K562 (cell line): ENCODE measurements around the gene BRD3. TPM values are rescaled to one million over a fixed set of nuclear protein-coding genes. Genes with fewer than 3 reads are reported as not detected.

Experiments used
- CEBPB ChIP-seq: fragments of 450-650 bp; IDR thresholded peaks from 2 replicates; pipeline ENCODE4 v1.6.1; 2016; ENCODE audit warnings: missing genetic modification characterization, missing compliant biosample characterization
- FOSL1 ChIP-seq: fragments of 200-800 bp; sonication (Bioruptor generic); conservative IDR thresholded peaks from 2 replicates; pipeline ENCODE4 v1.6.1; 2016; ENCODE audit warnings: missing genetic modification characterization, missing compliant biosample characterization
- GATAD2A ChIP-seq: fragments of 450-650 bp; IDR thresholded peaks from 2 replicates; pipeline ENCODE4 v1.6.1; 2017
- KDM2B ChIP-seq: fragments of 250-450 bp; sonication (Bioruptor Pico); IDR thresholded peaks from 2 replicates; pipeline ENCODE4 v1.8.0; 2021; ENCODE audit warnings: mild to moderate bottlenecking, moderate library complexity
- LCOR ChIP-seq: sonication (generic); formaldehyde crosslinking; IDR thresholded peaks from 2 replicates; pipeline ENCODE4 v1.8.0; 2022; ENCODE audit warnings: mild to moderate bottlenecking, missing genetic modification reagents
- NEUROD1 ChIP-seq: fragments of 150-350 bp; IDR thresholded peaks from 2 replicates; pipeline ENCODE4 v1.6.1; 2014; ENCODE audit warnings: borderline replicate concordance, low read length, low read depth; ENCODE audit not compliant: partially characterized antibody
- PCBP2 ChIP-seq: fragments of 200-400 bp; formaldehyde crosslinking; IDR thresholded peaks from 2 replicates; pipeline ENCODE4 v1.6.1; 2018; ENCODE audit warnings: low read length, low read depth, mild to moderate bottlenecking, moderate library complexity; ENCODE audit not compliant: poor library complexity, severe bottlenecking
- RAD21 ChIP-seq, 2 experiments: fragments of 250-450 bp in 1 of 2; fragments of 450-650 bp in 1 of 2; sonication (Bioruptor Pico) in 1 of 2; formaldehyde crosslinking in 1 of 2; IDR thresholded peaks in 1 of 2; conservative IDR thresholded peaks in 1 of 2; 2 replicates each; pipeline versions ENCODE4 v1.4.0 to v1.8.0; 2020 to 2022; ENCODE audit warnings: mild to moderate bottlenecking in 2 of 2, moderate library complexity in 1 of 2
- SP1 ChIP-seq: sonication (generic); formaldehyde crosslinking; IDR thresholded peaks from 2 replicates; pipeline ENCODE4 v1.8.1; 2022; ENCODE audit warnings: mild to moderate bottlenecking, missing genetic modification reagents
- ZNF263 ChIP-seq: sonication (generic); formaldehyde crosslinking; IDR thresholded peaks from 2 replicates; pipeline ENCODE4 v1.8.0; 2022; ENCODE audit warnings: mild to moderate bottlenecking, missing genetic modification reagents, borderline replicate concordance
- ZNF444 ChIP-seq: fragments of 250-450 bp; sonication (Bioruptor Pico); IDR thresholded peaks from 2 replicates; pipeline ENCODE4 v1.4.0; 2020; ENCODE audit warnings: mild to moderate bottlenecking, moderate library complexity
- ZNF586 ChIP-seq: fragments of 450-650 bp; formaldehyde crosslinking; conservative IDR thresholded peaks from 2 replicates; pipeline ENCODE4 v1.4.0; 2020; ENCODE audit warnings: mild to moderate bottlenecking, moderate library complexity
- polyA plus RNA-seq, 8 experiments: library from polyadenylated mRNA; depleted of rRNA in 4 of 8; stranded (reverse) in 5 of 8; unstranded in 3 of 8; fragments of >200 nt; fragmentation: Nextera tagmentation in 2 of 8; fragmentation: Illumina TruSeq in 1 of 8; extraction: Ambion mirVana in 2 of 8; extraction: Trizol in 1 of 8; gene quantifications; 2 replicates each; pipeline versions ENCODE4 v1.2.1 to v1.2.3, GENCODE V29; 2011 to 2014; ENCODE audit warnings: inconsistent platforms in 1 of 8, missing spikeins in 1 of 8
- total RNA-seq, 7 experiments: library from RNA; depleted of rRNA in 6 of 7; stranded (reverse); fragments of >200 nt in 6 of 7; fragmentation: Illumina TruSeq in 2 of 7; extraction: Trizol in 2 of 7; gene quantifications; 2 replicates each; pipeline versions ENCODE4 v1.2.1 to v1.2.3, GENCODE V29; 2011 to 2021; ENCODE audit warnings: low replicate concordance in 1 of 7
- TF ChIP-seq, protein P1 (sequence below), 2 experiments: fragments of 450-650 bp; formaldehyde crosslinking in 1 of 2; IDR thresholded peaks; 2 replicates each; pipeline versions ENCODE4 v1.4.0 to v1.6.1; 2014 to 2020; ENCODE audit warnings: mild to moderate bottlenecking in 2 of 2, borderline replicate concordance in 1 of 2, low read depth in 1 of 2
- TF ChIP-seq, protein P2 (sequence below): fragments of 450-650 bp; IDR thresholded peaks from 2 replicates; pipeline ENCODE4 v1.6.1; 2016; ENCODE audit warnings: low read depth, mild to moderate bottlenecking, moderate library complexity
- TF ChIP-seq, protein P3 (sequence below), 2 experiments: fragments of 450-650 bp; IDR thresholded peaks; 2 replicates each; pipeline ENCODE4 v1.6.1; 2016
- TF ChIP-seq, protein P4 (sequence below): sonication (generic); formaldehyde crosslinking; IDR thresholded peaks from 2 replicates; pipeline ENCODE4 v1.8.0; 2022; ENCODE audit warnings: mild to moderate bottlenecking, missing genetic modification reagents

Gene BRD3
- total and polyA plus RNA-seq, 9 of the 15 experiments (the other 6 are each of a cell fraction or from before 2014, with no cell fraction given) = 0.82 to 37.1 (median 4.2) TPM

DNA sequence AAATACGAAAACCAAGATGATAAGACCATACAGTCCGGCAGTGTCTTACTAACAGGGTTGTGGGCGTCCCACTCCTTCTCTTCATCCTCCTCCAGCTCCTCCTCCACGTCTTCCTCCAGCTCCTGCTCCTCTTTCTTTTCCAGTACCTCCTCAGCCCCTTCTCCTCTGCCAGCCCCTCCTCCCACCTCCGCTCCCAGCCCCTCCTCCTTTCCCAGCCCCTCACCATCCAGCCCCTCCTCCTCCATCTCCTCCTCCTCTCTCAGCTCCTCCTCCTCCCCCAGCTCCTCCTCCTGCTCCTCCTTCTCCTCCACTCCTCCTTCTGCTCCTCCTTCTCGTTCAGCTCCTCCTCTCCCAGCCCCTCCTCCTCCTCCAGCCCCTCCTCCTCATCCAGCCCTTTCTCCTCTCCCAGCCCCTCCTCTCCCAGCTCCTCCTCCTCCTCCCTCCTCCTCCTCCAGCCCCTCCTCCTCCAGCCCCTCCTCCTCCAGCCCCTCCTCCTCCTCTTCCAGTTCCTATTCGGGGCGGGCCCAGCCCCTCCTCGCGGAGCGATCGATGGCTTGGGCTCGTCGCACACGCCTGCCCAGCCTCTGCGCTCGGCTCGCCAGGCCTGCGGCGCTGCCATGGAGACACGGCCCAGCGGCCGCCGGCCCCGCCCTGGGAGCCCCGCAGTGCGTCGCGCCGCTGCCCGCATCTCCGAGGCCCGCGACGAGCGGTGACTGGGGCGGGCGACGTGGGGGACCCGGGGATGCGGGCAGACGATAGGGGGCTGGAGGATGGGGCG is 42.8 kb downstream of the BRD3 start, which contains the start of gene BRD3OS (continued):
- TF ChIP-seq, protein P1, sequence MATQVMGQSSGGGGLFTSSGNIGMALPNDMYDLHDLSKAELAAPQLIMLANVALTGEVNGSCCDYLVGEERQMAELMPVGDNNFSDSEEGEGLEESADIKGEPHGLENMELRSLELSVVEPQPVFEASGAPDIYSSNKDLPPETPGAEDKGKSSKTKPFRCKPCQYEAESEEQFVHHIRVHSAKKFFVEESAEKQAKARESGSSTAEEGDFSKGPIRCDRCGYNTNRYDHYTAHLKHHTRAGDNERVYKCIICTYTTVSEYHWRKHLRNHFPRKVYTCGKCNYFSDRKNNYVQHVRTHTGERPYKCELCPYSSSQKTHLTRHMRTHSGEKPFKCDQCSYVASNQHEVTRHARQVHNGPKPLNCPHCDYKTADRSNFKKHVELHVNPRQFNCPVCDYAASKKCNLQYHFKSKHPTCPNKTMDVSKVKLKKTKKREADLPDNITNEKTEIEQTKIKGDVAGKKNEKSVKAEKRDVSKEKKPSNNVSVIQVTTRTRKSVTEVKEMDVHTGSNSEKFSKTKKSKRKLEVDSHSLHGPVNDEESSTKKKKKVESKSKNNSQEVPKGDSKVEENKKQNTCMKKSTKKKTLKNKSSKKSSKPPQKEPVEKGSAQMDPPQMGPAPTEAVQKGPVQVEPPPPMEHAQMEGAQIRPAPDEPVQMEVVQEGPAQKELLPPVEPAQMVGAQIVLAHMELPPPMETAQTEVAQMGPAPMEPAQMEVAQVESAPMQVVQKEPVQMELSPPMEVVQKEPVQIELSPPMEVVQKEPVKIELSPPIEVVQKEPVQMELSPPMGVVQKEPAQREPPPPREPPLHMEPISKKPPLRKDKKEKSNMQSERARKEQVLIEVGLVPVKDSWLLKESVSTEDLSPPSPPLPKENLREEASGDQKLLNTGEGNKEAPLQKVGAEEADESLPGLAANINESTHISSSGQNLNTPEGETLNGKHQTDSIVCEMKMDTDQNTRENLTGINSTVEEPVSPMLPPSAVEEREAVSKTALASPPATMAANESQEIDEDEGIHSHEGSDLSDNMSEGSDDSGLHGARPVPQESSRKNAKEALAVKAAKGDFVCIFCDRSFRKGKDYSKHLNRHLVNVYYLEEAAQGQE (IDR thresholded peaks at IDR 0.05; ENCODE audit: borderline replicate concordance) = peak; percentile 98
- TF ChIP-seq, protein P1 (CRISPR knock-in tag; IDR thresholded peaks at IDR 0.05; ENCODE audit: low read depth) = no peak
- TF ChIP-seq ZNF444 (CRISPR knock-in tag) (no peak), LCOR (no peak), SP1 (peak; percentile 54; the same call in 1 of the 2 replicates), ZNF263 (CRISPR knock-in tag) (peak; percentile 99), CEBPB (tag) (no peak), RAD21 (CRISPR knock-in tag; conservative IDR thresholded peaks at IDR 0.05 in 1 of 2, IDR thresholded peaks at IDR 0.05 in 1 of 2) (no peak), KDM2B (no peak; the same call in 1 of the 2 replicates), PCBP2 (no peak), NEUROD1 (peak; percentile 83), GATAD2A (no peak; the same call in 1 of the 2 replicates), ZNF586 (CRISPR knock-in tag) (no peak), FOSL1 (tag) (no peak)
- TF ChIP-seq, protein P2, sequence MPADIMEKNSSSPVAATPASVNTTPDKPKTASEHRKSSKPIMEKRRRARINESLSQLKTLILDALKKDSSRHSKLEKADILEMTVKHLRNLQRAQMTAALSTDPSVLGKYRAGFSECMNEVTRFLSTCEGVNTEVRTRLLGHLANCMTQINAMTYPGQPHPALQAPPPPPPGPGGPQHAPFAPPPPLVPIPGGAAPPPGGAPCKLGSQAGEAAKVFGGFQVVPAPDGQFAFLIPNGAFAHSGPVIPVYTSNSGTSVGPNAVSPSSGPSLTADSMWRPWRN = no peak
- TF ChIP-seq, protein P3, sequence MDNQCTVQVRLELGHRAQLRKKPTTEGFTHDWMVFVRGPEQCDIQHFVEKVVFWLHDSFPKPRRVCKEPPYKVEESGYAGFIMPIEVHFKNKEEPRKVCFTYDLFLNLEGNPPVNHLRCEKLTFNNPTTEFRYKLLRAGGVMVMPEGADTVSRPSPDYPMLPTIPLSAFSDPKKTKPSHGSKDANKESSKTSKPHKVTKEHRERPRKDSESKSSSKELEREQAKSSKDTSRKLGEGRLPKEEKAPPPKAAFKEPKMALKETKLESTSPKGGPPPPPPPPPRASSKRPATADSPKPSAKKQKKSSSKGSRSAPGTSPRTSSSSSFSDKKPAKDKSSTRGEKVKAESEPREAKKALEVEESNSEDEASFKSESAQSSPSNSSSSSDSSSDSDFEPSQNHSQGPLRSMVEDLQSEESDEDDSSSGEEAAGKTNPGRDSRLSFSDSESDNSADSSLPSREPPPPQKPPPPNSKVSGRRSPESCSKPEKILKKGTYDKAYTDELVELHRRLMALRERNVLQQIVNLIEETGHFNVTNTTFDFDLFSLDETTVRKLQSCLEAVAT (IDR thresholded peaks at IDR 0.05) = peak; percentile 91 to 100
- TF ChIP-seq, protein P4, sequence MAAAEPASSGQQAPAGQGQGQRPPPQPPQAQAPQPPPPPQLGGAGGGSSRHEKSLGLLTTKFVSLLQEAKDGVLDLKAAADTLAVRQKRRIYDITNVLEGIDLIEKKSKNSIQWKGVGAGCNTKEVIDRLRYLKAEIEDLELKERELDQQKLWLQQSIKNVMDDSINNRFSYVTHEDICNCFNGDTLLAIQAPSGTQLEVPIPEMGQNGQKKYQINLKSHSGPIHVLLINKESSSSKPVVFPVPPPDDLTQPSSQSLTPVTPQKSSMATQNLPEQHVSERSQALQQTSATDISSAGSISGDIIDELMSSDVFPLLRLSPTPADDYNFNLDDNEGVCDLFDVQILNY (CRISPR knock-in tag) = no peak
